HepG2 (cell line): Measurements from ENCODE around the gene ARG2. TPM values are rescaled to one million over a fixed set of nuclear protein-coding genes. Genes with fewer than 3 reads are reported as not detected.
A peak's percentile ranks its signal among the peaks of the same experiment; 100 is the strongest.

ENCODE experiments used
- HMGXB3 ChIP-seq: sonication (generic); formaldehyde crosslinking; IDR thresholded peaks from 2 replicates; pipeline ENCODE4 v1.4.0; 2020; ENCODE audit warnings: missing genetic modification reagents, borderline replicate concordance
- ISX ChIP-seq: sonication (generic); formaldehyde crosslinking; conservative IDR thresholded peaks from 2 replicates; pipeline ENCODE4 v1.5.0; 2020; ENCODE audit warnings: missing genetic modification reagents
- KDM1A ChIP-seq: IDR thresholded peaks from 2 replicates; pipeline ENCODE4 v1.6.1; 2016; ENCODE audit warnings: missing compliant biosample characterization
- PAWR ChIP-seq: sonication (generic); formaldehyde crosslinking; IDR thresholded peaks from 2 replicates; pipeline ENCODE4 v1.4.0; 2020; ENCODE audit warnings: missing genetic modification reagents, mild to moderate bottlenecking, borderline replicate concordance
- TAF15 ChIP-seq: fragments of 200-400 bp; formaldehyde crosslinking; IDR thresholded peaks from one replicate; pipeline ENCODE4 v1.6.1; 2018; ENCODE audit warnings: mild to moderate bottlenecking, low read depth, low read length; ENCODE audit not compliant: poor library complexity, severe bottlenecking
- TBX3 ChIP-seq: fragments of 450-650 bp; IDR thresholded peaks from 2 replicates; pipeline ENCODE4 v1.6.1; 2017; ENCODE audit warnings: antibody characterized with exemption, mild to moderate bottlenecking, inconsistent platforms, borderline replicate concordance
- TMF1 ChIP-seq: sonication (generic); formaldehyde crosslinking; IDR thresholded peaks from 2 replicates; pipeline ENCODE4 v1.8.1; 2022; ENCODE audit warnings: low read depth, missing genetic modification reagents
- ZNF251 ChIP-seq: sonication (generic); formaldehyde crosslinking; IDR thresholded peaks from 2 replicates; pipeline ENCODE4 v1.9.0; 2021; ENCODE audit warnings: mild to moderate bottlenecking, missing genetic modification reagents
- ZNF891 ChIP-seq: sonication (generic); formaldehyde crosslinking; IDR thresholded peaks from 2 replicates; pipeline ENCODE4 v1.5.0; 2020; ENCODE audit warnings: mild to moderate bottlenecking, missing genetic modification reagents
- polyA plus RNA-seq, 8 experiments: library from polyadenylated mRNA; depleted of rRNA in 3 of 8; stranded (reverse) in 7 of 8; unstranded in 1 of 8; fragments of >200 nt; fragmentation: Illumina TruSeq in 4 of 8; extraction: Trizol in 4 of 8; gene quantifications; 2 replicates each; pipeline versions ENCODE4 v1.2.1 to v1.2.3, GENCODE V29; 2011 to 2016; ENCODE audit warnings: low read depth in 4 of 8, missing spikeins in 1 of 8, mixed read lengths in 1 of 8; ENCODE audit not compliant: insufficient read depth in 1 of 8
- total RNA-seq, 5 experiments: library from RNA; depleted of rRNA; stranded (reverse); fragments of >200 nt; fragmentation: Illumina TruSeq; extraction: Trizol; gene quantifications; 2 replicates each; pipeline ENCODE4 v1.2.3, GENCODE V29; 2016; ENCODE audit warnings: low read depth in 1 of 5
- TF ChIP-seq, protein P1 (sequence below): sonication (generic); formaldehyde crosslinking; IDR thresholded peaks from 2 replicates; pipeline ENCODE4 v1.4.0; 2020; ENCODE audit warnings: missing genetic modification reagents
- TF ChIP-seq, protein P2 (sequence below): sonication (generic); formaldehyde crosslinking; IDR thresholded peaks from 2 replicates; pipeline ENCODE4 v1.4.0; 2020; ENCODE audit warnings: missing genetic modification reagents
- TF ChIP-seq, protein P3 (sequence below), 2 experiments: sonication (generic) in 1 of 2; formaldehyde crosslinking in 1 of 2; IDR thresholded peaks; 2 replicates each; pipeline versions ENCODE4 v1.4.0 to v1.6.1; 2018 to 2020; ENCODE audit warnings: missing genetic modification reagents in 2 of 2, borderline replicate concordance in 1 of 2, low read depth in 1 of 2, mild to moderate bottlenecking in 1 of 2, missing biosample characterization in 1 of 2
- TF ChIP-seq, protein P4 (sequence below): sonication (generic); formaldehyde crosslinking; IDR thresholded peaks from 2 replicates; pipeline ENCODE4 v1.9.0; 2021; ENCODE audit warnings: missing genetic modification reagents, borderline replicate concordance

Gene ARG2
- total and polyA plus RNA-seq, 2 of the 13 experiments (the other 11 are each of a cell fraction or from before 2014, with no cell fraction given), result 37.5 to 73.6 TPM

DNA sequence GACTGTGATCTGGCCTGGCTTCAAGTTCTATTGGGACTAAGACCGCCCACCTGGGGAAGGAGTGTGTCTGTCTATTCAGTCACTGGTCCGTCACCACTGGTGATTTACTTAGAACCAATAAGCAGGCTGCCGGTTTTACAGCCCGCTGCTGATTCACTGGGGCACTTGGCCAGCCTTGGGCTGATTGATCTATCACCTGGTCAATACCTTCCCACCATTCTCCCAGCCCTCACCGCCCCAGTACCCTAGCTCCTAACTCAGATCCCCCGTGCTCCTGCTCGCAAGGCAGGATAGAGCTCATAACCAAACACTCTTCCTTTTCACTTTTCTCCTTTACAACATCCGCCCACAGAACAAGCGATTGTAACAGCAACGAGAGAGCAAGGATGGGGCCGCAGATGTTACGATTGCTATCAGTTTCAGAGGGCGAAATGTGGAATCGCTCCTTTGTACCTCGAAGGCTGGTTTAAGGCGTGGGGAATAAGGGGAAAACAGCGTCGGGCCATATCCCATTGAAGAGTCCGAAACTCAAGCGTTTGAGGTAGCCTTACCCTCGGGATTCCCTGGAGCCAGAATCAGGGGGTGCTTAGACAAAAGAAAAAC lies 75.2 kb downstream of the ARG2 start (continued):
- TF ChIP-seq HMGXB3 (CRISPR knock-in tag), result no peak; the same call in 1 of the 2 replicates
- TF ChIP-seq, protein P1, sequence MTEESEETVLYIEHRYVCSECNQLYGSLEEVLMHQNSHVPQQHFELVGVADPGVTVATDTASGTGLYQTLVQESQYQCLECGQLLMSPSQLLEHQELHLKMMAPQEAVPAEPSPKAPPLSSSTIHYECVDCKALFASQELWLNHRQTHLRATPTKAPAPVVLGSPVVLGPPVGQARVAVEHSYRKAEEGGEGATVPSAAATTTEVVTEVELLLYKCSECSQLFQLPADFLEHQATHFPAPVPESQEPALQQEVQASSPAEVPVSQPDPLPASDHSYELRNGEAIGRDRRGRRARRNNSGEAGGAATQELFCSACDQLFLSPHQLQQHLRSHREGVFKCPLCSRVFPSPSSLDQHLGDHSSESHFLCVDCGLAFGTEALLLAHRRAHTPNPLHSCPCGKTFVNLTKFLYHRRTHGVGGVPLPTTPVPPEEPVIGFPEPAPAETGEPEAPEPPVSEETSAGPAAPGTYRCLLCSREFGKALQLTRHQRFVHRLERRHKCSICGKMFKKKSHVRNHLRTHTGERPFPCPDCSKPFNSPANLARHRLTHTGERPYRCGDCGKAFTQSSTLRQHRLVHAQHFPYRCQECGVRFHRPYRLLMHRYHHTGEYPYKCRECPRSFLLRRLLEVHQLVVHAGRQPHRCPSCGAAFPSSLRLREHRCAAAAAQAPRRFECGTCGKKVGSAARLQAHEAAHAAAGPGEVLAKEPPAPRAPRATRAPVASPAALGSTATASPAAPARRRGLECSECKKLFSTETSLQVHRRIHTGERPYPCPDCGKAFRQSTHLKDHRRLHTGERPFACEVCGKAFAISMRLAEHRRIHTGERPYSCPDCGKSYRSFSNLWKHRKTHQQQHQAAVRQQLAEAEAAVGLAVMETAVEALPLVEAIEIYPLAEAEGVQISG, result 0 out of 2 replicates have a peak, but pooled peaks have one; percentile 22
- TF ChIP-seq, protein P2, sequence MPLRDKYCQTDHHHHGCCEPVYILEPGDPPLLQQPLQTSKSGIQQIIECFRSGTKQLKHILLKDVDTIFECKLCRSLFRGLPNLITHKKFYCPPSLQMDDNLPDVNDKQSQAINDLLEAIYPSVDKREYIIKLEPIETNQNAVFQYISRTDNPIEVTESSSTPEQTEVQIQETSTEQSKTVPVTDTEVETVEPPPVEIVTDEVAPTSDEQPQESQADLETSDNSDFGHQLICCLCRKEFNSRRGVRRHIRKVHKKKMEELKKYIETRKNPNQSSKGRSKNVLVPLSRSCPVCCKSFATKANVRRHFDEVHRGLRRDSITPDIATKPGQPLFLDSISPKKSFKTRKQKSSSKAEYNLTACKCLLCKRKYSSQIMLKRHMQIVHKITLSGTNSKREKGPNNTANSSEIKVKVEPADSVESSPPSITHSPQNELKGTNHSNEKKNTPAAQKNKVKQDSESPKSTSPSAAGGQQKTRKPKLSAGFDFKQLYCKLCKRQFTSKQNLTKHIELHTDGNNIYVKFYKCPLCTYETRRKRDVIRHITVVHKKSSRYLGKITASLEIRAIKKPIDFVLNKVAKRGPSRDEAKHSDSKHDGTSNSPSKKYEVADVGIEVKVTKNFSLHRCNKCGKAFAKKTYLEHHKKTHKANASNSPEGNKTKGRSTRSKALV (CRISPR knock-in tag), result no peak
- no peak for TF ChIP-seq KDM1A (CRISPR knock-in tag)
- no peak for TF ChIP-seq ZNF251 (CRISPR knock-in tag)
- TF ChIP-seq ZNF891, result no peak
- TF ChIP-seq, protein P3, sequence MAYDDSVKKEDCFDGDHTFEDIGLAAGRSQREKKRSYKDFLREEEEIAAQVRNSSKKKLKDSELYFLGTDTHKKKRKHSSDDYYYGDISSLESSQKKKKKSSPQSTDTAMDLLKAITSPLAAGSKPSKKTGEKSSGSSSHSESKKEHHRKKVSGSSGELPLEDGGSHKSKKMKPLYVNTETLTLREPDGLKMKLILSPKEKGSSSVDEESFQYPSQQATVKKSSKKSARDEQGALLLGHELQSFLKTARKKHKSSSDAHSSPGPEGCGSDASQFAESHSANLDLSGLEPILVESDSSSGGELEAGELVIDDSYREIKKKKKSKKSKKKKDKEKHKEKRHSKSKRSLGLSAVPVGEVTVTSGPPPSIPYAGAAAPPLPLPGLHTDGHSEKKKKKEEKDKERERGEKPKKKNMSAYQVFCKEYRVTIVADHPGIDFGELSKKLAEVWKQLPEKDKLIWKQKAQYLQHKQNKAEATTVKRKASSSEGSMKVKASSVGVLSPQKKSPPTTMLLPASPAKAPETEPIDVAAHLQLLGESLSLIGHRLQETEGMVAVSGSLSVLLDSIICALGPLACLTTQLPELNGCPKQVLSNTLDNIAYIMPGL (CRISPR knock-in tag; IDR thresholded peaks at IDR 0.05; ENCODE audit: borderline replicate concordance in 1 of 2, low read depth in 1 of 2), result 0 out of 4 replicates have a peak, but pooled peaks of 1 of the 2 experiments have one; percentile 39
- TF ChIP-seq, protein P4, sequence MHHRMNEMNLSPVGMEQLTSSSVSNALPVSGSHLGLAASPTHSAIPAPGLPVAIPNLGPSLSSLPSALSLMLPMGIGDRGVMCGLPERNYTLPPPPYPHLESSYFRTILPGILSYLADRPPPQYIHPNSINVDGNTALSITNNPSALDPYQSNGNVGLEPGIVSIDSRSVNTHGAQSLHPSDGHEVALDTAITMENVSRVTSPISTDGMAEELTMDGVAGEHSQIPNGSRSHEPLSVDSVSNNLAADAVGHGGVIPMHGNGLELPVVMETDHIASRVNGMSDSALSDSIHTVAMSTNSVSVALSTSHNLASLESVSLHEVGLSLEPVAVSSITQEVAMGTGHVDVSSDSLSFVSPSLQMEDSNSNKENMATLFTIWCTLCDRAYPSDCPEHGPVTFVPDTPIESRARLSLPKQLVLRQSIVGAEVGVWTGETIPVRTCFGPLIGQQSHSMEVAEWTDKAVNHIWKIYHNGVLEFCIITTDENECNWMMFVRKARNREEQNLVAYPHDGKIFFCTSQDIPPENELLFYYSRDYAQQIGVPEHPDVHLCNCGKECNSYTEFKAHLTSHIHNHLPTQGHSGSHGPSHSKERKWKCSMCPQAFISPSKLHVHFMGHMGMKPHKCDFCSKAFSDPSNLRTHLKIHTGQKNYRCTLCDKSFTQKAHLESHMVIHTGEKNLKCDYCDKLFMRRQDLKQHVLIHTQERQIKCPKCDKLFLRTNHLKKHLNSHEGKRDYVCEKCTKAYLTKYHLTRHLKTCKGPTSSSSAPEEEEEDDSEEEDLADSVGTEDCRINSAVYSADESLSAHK (CRISPR knock-in tag), result no peak
- no peak for TF ChIP-seq TAF15
- 0 out of 2 replicates have a peak, but pooled peaks have one; percentile 22 for TF ChIP-seq TMF1 (CRISPR knock-in tag)
- TF ChIP-seq PAWR (CRISPR knock-in tag), result no peak
- TF ChIP-seq ISX (CRISPR knock-in tag), result no peak
- no peak for TF ChIP-seq TBX3
